HEK293T (cell line): ENCODE data around the gene CD19.

Source experiments
- FOXA1 ChIP-seq: fragments of 450-650 bp; IDR thresholded peaks from 2 replicates; pipeline ENCODE4 v1.6.1; 2016; ENCODE audit warnings: mild to moderate bottlenecking
- FOXM1 ChIP-seq: fragments of 450-650 bp; IDR thresholded peaks from 2 replicates; pipeline ENCODE4 v1.6.1; 2017; ENCODE audit warnings: mild to moderate bottlenecking, borderline replicate concordance
- NFRKB ChIP-seq: fragments of 450-650 bp; IDR thresholded peaks from 2 replicates; pipeline ENCODE4 v1.6.1; 2016; ENCODE audit warnings: mild to moderate bottlenecking, moderate library complexity
- PKNOX1 ChIP-seq: fragments of 450-650 bp; IDR thresholded peaks from 2 replicates; pipeline ENCODE4 v1.6.1; 2016
- SP1 ChIP-seq: fragments of 450-650 bp; IDR thresholded peaks from 2 replicates; pipeline ENCODE4 v1.6.1; 2017
- SUZ12 ChIP-seq: fragments of 450-650 bp; IDR thresholded peaks from 2 replicates; pipeline ENCODE4 v1.6.1; 2016; ENCODE audit warnings: mild to moderate bottlenecking
- TARDBP ChIP-seq: fragments of 450-650 bp; IDR thresholded peaks from 2 replicates; pipeline ENCODE4 v1.6.1; 2016

GRCh38 chr16:28931801-28932225 lies at the start of gene CD19:
- TF ChIP-seq NFRKB: no peak
- no peak for TF ChIP-seq SUZ12
- TF ChIP-seq SP1: no peak
- TF ChIP-seq FOXM1: no peak
- no peak for TF ChIP-seq TARDBP
- no peak for TF ChIP-seq PKNOX1
- no peak for TF ChIP-seq FOXA1
